OCI-LY7 (cell line): ENCODE measurements around the gene TPSG1.
"Not testable (repeated sequence)": the region's sequence is repeated elsewhere in the genome, so short reads cannot be mapped to it uniquely, and the experiment has no call there.

Experiments used
- EZH2phosphoT487 ChIP-seq: fragments of 200-600 bp; sonication (generic); IDR thresholded peaks from 2 replicates; pipeline ENCODE4 v1.6.1; 2018; ENCODE audit warnings: low read depth, borderline replicate concordance, mild to moderate bottlenecking, mixed run types, antibody characterized with exemption, low read length, moderate library complexity, mixed read lengths
- TF ChIP-seq, protein P1 (sequence below): fragments of 200-600 bp; sonication (generic); conservative IDR thresholded peaks from 2 replicates; pipeline ENCODE4 v1.5.1; 2014; ENCODE audit warnings: mild to moderate bottlenecking, antibody characterized with exemption, low read length, moderate library complexity, mixed read lengths

DNA sequence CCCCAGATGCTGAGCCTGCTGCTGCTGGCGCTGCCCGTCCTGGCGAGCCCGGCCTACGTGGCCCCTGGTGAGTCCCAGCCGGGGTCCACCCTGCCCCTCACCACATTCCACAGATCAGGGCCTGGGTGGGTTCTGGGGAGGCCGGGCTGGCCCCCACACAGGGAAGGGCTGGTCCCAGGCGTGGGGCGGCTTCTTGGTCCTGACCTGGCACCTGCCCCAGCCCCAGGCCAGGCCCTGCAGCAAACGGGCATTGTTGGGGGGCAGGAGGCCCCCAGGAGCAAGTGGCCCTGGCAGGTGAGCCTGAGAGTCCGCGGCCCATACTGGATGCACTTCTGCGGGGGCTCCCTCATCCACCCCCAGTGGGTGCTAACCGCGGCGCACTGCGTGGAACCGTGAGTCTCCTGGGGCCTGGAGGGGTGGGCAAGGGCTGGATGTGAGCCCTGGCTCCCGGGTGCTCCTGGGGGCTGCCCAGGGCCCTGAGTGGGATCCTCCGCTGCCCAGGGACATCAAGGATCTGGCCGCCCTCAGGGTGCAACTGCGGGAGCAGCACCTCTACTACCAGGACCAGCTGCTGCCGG lies 31.3 kb upstream of the TPSG1 start:
- TF ChIP-seq, protein P1, sequence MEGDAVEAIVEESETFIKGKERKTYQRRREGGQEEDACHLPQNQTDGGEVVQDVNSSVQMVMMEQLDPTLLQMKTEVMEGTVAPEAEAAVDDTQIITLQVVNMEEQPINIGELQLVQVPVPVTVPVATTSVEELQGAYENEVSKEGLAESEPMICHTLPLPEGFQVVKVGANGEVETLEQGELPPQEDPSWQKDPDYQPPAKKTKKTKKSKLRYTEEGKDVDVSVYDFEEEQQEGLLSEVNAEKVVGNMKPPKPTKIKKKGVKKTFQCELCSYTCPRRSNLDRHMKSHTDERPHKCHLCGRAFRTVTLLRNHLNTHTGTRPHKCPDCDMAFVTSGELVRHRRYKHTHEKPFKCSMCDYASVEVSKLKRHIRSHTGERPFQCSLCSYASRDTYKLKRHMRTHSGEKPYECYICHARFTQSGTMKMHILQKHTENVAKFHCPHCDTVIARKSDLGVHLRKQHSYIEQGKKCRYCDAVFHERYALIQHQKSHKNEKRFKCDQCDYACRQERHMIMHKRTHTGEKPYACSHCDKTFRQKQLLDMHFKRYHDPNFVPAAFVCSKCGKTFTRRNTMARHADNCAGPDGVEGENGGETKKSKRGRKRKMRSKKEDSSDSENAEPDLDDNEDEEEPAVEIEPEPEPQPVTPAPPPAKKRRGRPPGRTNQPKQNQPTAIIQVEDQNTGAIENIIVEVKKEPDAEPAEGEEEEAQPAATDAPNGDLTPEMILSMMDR: not testable (repeated sequence)
- not testable (repeated sequence) for TF ChIP-seq EZH2phosphoT487
